GM18498 (cell line): ENCODE results near the gene AXDND1.
A peak's percentile ranks its signal among the peaks of the same experiment; 100 is the strongest.

Experiments
- ATAC-seq: cut with Tn5 transposase; IDR thresholded peaks from one replicate; pipeline ENCODE4 v1.9.1; 2021; ENCODE audit warnings: mild to moderate bottlenecking, moderate library complexity; ENCODE audit not compliant: unreplicated experiment

Gene AXDND1

GRCh38 chr1:179550746-179551682 lies 185.2 kb downstream of the AXDND1 start:
- no peak for ATAC-seq

DNA sequence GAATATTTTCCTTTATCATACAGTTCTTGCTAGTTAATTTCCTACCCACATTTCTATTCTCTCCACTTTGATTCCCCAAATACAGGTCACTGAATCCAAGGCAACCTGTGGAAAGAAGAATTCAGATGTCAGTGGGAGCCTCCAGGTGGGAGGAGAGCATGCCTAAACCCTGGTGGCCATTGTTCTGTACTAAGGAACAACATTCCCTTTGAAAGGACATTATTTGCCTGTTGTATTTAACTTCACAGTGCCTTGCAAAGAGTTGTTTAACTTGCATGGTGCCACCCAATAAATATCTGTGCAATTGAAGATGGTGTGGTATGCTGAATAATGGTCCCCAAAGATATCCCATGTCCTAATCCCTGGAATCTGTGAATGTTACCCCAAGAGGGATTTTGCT lies 188.7 kb downstream of the AXDND1 start:
- ATAC-seq = no peak

GRCh38 chr1:179558078-179558477 lies 192.3 kb downstream of the AXDND1 start:
- no peak for ATAC-seq

- no peak for ATAC-seq
Measured at GRCh38 chr1:179575497-179576314, 209.9 kb downstream of the AXDND1 start, which contains the start of gene NPHS2. Gene NPHS2, minus strand, starts transcription at chr1:179575948. Its CDS starts 84 bp downstream, at chr1:179575864.

DNA sequence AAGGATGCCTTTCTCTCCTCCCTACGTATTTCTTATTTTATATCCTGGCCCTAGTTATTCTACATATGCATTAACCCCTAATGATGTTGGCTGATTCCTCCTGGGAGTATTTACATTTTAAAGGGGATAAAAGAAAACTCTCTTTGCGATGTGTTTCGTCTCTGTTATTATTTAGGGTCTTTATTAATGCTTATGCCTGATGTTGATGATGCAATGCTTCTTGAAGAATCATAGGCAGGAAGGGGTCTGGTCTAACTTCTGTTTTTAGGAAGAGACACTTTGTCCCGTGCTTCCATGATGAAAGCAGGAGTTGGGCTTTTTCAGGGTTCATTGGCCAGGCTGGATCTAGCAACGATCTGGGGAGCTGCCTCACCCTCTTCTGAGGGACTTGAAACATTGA lies 210.7 kb downstream of the AXDND1 start:
- no peak for ATAC-seq

DNA sequence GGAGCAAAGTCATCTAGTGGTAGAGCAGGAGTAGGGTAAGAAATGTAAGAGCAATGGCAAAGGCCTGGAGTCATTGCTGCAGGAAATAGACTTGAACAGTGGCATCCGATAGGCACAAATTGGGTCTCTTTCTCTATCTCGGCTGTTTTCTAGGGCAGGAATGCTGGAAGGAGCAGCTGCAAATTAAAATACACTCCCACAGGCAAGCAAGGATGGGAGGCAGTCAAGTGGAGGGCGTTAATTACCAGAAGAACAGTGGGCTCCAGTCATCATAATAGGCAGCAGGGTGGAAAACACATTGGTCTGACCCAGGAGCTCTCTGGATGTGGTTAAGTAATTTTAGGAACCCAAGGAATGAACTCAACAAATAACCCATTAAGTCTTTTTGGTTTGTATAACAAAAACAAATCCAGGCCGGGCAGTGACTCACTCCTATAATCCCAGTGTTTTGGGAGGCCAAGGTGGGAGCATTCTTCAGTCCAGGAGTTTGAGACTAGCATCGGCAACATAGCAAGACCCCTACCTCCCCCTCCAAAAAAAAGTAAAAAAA lies 218.1 kb downstream of the AXDND1 start:
- no peak for ATAC-seq

DNA sequence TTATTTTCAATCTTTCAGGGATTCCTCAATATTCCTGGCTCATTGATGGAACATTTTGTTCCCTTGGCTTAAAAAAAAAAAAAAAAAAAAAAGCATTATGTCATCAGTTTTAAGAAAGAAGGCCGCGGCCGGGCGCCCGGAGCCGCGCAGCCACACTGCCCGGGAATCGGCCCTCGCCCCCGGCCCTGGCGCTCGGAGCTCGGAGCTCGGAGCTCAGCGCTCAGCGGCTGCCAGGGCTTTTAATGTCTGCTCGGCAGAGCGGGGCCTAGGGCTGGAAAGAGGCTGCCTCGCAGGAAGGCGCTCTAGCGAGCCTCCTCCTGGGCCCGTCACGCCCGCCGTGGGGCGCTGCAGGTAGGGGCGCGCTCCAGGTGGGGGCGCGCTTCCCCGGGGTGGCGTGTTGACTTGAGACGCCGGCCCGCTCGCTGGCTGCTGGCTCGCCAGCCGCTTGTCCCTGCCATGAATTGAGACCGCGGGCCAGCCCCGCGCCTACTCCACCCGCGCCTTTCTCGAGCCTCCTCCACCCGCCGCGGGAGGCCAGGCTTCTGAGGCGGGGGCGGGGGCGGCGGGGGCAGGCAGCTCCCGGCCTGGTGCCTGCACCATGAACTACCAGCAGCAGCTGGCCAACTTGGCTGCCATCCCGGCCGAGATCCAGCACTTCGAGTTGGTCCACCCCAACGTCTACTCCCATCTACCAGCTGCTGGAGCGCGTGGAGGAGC lies 220.5 kb downstream of the AXDND1 start:
- no peak for ATAC-seq

DNA sequence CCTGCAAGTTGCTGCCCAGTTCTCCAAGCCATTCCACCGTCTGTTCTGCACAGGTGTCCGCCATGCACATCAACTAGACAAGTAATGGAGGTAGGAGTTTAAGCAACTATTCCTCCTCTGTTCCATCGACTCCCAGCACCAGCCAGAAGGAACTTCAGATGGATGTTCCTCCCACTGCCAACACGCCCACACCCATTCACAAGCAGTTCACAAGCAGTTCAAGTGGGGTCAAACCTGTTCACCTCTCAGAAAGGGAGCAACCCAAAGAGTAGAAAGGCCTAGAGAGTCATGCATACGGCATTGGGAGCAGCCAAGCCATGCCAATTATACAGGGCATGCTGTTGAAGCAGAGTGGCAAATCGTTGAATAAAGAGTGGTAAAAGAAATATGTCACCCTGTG lies 221.6 kb downstream of the AXDND1 start:
- no peak for ATAC-seq

GRCh38 chr1:179588425-179589024 lies 222.8 kb downstream of the AXDND1 start:
- ATAC-seq = no peak

DNA sequence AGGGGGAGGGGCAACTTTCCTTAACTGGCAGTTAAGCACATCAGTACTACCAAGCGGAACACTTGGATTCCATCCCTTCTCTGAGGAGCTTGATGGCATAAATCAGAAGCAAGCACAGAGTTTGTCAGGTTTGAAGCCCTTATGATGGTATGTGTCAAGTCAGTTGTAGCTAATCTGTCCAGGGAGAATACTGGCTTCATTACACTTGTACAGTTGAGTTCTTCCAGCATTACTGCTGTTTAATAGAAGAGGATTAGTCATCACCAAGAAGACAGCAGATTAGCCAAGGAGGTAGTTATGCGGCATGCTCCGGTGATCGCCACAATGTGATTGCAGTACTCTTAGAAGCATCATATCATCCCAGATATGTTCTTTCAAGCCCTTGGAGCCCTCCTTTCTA lies 223.7 kb downstream of the AXDND1 start:
- no peak for ATAC-seq

DNA sequence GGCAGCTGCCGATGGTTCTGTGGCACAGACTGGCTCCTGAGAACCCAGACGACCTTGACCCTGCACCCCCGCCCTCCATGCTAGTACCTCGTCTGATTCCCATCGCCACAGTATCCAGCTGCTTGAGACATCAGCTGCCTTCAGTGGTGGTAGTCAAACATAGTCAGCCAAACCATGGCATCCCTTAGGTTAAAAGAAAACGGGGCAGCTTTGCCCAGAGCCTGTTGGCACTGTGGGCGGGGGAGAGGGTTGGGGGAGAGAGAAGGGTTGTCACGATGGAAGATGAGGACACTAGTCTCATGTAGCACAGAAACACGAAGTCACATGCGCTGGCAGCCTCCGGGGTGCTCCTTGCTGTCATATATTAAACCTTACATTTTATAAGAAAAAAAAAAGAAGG lies 224.9 kb downstream of the AXDND1 start:
- ATAC-seq = no peak

- no peak for ATAC-seq
Measured at GRCh38 chr1:179591253-179591591, 225.5 kb downstream of the AXDND1 start.

DNA sequence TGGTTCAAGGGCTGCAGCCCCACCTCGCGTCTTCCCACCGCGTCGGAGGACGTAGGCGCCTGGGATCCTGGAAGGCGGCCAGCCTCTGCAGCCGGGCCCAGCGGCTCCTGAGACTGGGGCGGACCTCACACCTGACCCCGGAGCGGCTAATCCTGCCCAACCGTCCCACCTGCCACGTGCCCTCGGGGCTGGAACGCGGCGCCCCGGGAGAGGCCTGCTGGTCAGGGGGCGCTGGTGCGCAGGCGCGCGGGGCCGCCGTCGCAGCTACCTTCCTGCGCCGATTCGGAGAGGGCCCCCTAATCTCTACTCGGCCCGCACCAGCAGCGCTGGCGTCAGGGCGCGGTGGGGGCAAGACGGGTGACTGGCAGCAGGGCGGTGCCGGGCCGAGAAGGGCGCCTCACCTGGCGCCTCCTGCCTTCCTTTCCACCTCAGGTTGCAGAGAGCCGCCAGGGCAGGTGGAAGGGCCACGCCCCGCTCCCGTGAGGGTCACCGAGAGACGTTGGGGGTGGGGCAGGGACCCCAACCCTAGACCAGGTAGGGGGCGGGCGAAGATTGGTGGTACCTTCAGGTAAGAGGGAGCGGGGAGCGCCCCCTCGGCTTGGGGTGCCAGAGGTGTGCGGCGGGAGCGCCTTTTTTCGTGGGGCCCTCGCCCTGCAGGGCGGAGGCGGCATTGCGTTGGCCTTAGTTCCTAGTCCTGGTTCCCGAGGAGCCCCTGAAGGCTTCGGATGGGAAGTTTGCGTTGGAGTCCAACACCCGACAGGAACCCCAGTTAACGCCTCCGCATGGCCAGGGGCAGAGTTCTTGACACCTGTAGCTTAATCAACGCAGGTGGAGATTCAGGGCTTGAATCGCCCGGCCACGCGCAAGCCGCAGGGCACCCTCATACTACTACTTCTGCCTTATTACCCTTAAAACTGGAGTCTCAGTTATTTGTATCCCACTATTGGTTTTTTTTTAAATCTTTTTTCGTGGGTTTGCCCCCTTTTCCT lies 226.1 kb downstream of the AXDND1 start, which contains the start of gene TDRD5:
TDRD5 (plus strand) TSS at position 241 of the 989 bp plus-strand sequence. CDS start 784 bp downstream, outside the sequence.
- no peak for ATAC-seq

DNA sequence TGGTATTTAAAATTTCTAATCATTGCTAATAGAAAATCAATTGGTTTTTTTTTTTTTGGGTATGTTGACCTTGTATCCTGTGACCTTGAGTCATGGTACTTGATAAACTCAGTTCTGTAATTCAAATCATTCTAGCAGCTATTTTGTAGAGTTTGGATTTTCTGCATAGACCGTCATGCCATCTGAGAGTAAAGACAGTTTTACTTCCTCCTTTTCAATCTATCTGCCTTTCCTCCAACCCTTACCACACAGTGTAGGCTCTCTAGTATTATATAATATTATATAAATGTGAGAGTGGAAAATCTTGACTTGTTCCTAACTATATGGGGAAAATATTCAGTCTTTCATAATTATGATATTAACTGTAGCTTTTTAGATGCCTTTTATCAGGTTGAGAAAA lies 232.9 kb downstream of the AXDND1 start:
- ATAC-seq = peak; percentile 60

DNA sequence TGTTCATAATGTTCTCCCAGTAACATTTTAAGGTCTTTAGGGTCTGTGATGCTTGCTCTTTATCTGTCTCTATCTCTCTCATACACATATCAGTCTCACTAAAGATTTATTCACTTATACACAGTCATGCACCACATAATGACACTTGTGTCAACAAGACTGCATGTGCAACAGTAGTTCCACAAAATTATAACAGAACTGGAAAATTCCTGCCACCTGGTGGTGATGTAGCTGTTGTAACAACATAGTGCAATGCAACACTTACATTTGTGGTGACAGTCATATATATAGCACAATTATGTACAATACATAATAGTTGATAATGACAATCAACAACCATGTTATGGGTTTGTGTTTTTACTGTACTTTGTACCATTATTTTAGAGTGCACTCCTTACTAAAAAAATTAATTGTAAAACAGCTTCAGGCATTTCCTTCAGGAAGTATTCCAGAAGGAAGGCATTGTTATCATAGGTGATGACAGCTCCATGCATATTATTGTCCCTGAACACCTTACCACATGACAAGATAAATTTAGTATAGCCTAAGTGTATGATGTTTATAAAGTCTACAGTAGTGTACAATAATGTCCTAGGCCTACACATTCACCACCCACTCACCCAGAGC lies 234.0 kb downstream of the AXDND1 start:
- no peak for ATAC-seq

DNA sequence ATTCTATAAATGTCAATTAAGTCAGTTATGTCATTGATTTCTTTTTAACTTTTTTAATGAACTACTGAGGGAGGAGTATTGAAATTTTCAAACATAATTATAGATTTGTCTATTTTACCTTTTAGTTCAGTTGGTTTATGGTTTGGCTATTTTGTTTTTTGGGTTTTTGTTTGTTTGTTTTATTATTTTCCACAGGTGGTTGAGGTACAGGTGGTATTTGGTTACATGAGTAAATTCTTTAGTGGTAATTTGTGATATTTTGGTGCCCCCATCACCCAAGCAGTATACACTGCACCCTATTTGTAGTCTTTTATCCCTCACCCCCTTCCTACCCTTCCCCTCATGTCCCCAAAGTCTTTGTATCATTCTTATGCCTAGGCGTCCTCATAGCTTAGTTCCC lies 235.3 kb downstream of the AXDND1 start:
- no peak for ATAC-seq
